NCI-H1105 (cell line): ENCODE measurements around the gene RMI2.

ENCODE experiments used
- DNase-seq: peaks from one replicate; lab custom pipeline; 2025; lab: John Stamatoyannopoulos, UW

The RMI2 gene

GRCh38 chr16:11328172-11329070 lies 16.8 kb upstream of the RMI2 start:
- no peak for DNase-seq

GRCh38 chr16:11329071-11329491 lies 16.2 kb upstream of the RMI2 start:
- no peak for DNase-seq

- no peak for DNase-seq
These were observed 15.4 kb upstream of the RMI2 start for GRCh38 chr16:11329891-11330290.

GRCh38 chr16:11330526-11331237 lies 14.6 kb upstream of the RMI2 start:
- no peak for DNase-seq

- DNase-seq = no peak
These were observed 13.3 kb upstream of the RMI2 start for GRCh38 chr16:11331967-11332366.

- no peak for DNase-seq
These were observed 12.2 kb upstream of the RMI2 start for GRCh38 chr16:11333010-11333409.

- DNase-seq = no peak
These were observed 11.6 kb upstream of the RMI2 start for GRCh38 chr16:11333702-11334101.

- DNase-seq = no peak
These were observed 10.3 kb upstream of the RMI2 start for GRCh38 chr16:11334831-11335404.

GRCh38 chr16:11339075-11339474 lies 6.2 kb upstream of the RMI2 start:
- no peak for DNase-seq

- DNase-seq = no peak
These were observed 4.5 kb upstream of the RMI2 start for GRCh38 chr16:11340710-11341109.

GRCh38 chr16:11341371-11341770 lies 3.9 kb upstream of the RMI2 start:
- DNase-seq = no peak

- no peak for DNase-seq
These were observed 3.0 kb upstream of the RMI2 start for GRCh38 chr16:11342021-11342855.

- DNase-seq = no peak
These were observed 1.6 kb downstream of the RMI2 start for GRCh38 chr16:11346700-11347319.

GRCh38 chr16:11347831-11348230 lies 2.6 kb downstream of the RMI2 start:
- DNase-seq = no peak

GRCh38 chr16:11348737-11349598 lies 3.7 kb downstream of the RMI2 start:
- no peak for DNase-seq

- DNase-seq = no peak
These were observed 4.5 kb downstream of the RMI2 start for GRCh38 chr16:11349599-11350276.

GRCh38 chr16:11350519-11350918 lies 5.3 kb downstream of the RMI2 start:
- DNase-seq = no peak

GRCh38 chr16:11350921-11351335 lies 5.7 kb downstream of the RMI2 start:
- no peak for DNase-seq

- no peak for DNase-seq
These were observed 7.9 kb downstream of the RMI2 start for GRCh38 chr16:11353158-11353557.

GRCh38 chr16:11354407-11354732 lies 9.1 kb downstream of the RMI2 start:
- no peak for DNase-seq
